ENCODE data around the gene RPL12.

RPL12 gene

DNA sequence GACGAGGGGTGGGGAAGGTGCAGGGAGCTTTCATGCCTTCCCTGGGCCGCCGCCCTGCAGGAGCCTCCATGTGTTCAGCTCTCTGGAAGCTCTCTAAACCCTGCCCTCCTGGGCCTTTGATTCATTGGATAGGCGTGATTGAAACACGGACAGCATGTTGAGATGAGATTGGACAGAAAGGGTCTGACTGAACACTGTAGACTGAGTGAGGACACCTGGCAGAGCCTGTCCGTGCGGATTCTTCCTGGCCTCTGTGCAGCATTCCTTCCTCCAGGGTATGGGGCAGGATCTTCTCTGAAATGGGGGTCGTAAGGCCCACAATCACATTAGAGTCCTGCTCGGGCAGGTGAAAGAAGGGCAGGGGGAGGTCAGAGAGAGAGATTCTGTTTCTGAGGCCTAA, 12.8 kb downstream of the RPL12 start:
- no peak for DNase-seq

DNA sequence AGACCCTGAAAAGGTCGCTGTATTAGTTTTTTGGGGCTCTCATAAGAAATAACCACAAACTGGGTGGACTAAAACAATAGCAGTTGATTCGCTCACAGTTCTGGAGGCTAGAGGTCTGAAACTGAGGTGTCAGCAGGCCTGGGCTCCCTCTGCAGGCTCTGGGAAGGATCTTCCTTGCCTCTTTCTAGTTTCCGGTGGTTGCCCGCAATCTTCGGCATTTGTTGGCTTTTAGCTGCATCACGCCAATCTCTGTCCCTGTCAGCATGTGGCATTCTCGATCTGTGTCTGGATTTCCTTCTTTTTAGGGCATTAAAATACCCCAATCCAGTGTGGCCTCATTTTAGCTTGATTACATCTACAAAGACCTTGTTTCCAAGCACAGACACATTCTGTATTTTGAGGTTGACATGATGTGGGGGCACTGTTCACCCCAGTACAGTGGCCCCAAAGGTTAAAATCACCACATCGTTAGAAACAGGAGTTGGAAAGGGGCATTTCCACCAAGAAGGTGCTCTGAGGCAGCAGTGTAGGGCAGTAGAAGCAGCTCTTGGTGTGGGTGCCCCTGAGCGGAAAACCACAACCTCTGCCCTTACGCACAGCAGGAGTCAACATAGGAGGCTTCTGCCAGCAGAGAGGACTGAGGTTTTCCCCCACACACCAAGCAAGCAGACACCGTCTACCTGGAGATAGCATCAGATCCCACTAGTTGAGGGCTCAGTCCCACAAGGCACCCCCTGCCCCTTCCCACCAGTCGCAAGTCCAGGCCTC, 13.5 kb downstream of the RPL12 start:
- DNase-seq = peak; percentile 42

DNA sequence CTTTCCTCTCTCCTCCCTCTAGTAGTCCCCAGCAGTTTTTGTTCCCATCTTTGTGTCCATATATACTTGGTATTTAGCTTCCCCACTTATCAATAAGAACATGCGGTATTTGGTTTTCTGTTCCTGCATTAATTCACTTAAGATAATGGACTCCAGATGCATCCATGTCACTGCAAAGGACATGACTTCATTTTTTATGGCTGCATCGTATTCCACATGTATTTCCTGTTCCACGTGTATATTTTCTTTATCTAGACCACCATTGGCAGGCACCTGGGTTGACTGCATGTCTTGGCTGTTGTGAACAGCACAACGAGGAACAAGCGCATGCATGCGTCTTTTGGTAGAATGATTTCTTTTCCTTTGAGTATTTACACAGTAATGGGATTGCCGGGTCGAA, 20.8 kb downstream of the RPL12 start:
- no peak for DNase-seq

DNA sequence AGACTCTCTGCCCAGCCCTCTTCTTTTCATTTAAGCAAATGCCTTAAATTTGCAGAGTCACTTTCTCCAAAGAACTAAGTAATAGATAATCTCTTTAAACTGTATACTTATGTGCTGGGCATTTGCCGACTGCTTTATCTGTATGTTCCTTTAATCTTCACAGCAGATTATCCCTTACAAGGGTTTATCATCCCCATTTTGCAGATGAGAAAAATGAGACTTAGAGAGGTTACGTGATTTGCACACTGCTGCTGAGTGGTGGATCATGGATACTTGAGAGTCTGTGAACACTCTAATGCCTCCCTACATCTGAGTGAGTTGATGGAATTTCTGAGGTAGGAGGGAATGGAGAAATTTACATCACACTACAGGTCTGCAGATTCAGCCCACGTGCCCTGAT, 22.9 kb downstream of the RPL12 start:
- DNase-seq = no peak

DNA sequence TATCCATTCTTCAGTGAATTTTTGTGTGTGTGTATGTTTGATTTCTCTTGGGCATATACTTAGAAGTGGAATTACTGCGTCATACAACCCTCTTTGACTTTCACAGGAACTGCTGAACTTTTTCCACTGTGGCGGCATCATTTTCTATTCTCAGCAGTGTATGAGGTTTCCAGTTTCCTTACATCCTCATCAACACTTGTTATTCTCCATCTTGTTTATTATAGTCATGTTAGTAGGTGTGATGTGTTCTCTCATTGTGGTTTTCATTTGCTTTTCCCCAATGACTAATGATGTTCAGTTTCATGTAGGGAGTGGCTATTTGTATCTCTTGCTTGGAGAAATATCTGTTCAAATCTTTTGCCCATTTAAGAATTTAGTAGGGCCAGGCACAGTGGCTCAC, 24.4 kb downstream of the RPL12 start:
- DNase-seq = no peak

DNA sequence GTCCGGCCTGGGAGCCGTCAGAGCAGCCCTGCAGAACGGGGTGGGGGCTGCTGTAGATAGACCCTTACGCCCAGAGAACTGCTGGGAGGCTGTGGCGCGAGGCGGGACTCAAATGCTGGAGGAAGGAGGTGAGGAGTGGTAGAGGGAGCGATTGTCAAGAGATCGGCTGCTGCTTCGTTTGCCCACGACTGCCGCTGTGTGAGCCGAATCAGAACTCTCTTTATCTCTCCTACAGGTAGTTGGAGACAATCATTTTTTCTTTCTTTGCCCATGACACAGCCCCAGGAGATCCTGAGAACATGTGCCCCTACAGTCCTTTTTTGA, 26.6 kb downstream of the RPL12 start:
- no peak for DNase-seq

DNA sequence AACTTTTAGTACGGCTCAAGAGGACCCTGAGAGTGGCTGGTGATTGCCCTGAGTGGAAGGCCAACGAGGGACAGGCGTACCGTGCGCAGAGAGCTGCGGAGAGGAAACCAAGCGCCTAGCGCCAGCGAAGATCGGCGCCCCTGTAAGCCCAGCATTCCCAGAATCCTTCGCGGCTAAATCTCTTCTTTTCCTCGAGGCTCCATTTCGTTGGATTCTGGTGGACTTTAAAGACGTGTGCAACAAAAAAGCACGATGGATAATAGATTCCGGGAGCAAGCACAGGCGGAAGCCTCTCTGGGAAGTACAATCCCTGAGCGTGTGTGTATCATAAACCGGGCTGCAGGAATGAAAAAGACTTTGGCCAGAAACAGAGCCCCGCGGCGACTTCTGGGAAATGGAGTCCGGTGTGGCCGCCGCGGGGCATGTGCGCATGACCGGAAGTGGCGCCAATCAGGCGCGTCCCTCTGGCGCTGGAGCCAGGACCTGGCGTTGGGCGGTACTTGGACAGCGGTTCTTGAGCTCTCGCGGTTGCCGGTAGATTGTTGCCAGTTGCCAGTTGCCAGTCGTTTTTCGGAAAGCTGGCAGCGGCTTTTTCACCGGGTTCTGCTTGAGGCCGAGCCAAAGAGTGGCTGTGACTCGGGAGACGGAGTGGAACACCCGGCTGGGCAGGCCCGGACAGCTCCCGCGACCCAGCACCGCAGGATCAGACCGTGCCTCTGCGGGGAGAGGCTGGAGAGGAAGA, 27.1 kb downstream of the RPL12 start, which contains the start of gene ZNF79:
Gene ZNF79 (plus strand): TSS at position 449 of the 742 bp plus-strand sequence. CDS start 406 bp downstream, outside the sequence.
- DNase-seq = peak; percentile 87

DNA sequence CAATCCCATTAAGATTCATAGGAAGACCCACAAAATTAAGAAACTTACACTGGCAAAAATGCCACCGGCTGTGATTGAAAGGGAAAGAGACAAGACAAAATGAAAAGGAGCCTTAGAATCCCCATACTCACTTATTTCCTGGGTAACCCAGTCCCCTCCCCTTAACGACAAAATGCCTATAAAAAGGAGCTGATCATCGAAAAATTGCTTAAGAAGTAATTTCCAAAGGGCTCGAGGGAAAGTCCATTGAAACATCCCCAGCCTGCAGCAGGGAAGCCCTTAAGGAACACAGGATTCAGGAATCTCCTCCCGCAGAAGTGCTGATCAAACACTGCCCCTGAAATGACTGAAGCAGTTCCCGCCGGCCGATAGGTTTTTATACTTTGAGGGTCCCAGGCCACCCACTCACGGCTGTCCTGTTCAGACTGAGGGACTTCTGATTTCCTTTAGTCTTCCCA, 27.7 kb downstream of the RPL12 start:
- no peak for DNase-seq

DNA sequence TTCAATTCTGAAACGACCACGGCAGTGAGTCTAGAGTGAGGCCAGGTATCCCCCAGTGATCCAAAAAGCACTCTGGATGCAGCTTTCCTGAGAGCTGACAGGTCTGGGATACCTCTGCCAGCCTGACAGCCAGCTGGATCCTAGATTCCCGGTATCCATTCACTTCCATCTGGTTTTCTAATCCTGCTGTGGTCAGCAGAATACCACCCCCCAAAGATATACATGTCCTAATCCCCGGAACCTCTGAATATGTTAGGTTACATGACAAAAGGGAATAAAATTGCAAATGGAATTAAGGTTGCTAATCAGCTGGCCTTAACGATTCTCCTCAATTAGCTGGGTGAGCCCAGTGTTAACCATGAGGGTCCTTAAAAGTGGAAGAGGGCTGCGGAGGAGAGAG, 28.4 kb downstream of the RPL12 start:
- DNase-seq = no peak

DNA sequence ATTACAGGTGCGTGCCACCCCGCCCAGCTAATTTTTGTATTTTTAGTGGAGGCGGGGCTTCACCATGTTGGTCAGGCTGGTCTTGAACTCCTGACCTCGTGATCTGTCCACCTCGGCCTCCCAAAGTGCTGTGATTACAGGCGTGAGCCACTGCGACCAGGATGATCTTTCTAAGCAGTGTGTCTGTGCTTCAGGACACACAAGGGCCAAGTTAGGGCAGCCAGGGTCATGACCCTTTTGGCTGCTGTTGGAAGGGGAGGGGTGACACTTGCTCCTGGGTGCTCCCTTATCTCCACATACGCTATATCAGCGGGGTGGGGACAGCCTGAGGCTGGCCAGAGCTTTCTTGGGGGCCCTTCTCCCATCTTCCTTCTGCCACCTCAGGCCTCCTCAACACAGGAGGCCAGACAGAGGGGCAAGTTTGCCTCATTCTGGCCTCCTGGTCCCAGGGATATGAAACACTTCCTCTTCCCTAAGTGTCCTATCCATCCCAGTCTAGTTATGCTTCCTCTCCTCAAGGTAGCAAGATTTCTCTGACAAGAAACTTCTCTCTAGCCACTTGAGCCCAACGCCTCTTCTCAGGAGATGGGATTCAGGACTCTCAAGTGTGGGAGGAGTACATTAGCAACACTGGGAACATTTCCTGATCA, 28.9 kb downstream of the RPL12 start:
- no peak for DNase-seq

DNA sequence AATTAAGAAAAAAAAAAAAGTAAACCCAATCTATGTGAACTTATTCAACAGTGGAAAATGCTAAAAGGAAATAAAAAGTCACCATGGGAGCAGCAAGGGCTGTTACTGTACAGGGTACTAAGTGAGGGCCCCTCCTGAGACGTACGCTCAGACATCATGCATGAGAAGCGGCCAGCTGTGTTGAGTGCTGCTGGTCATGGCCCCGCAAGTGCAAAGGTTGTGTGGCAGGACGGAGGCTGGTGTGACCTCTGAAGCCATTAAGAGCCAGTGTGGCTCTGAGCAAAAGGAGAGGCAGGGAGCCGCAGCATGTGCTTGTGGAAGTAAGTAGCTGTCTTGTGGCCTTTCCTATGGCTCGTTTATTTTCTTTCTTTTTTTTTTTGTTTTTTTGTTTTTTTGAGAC, 30.1 kb downstream of the RPL12 start:
- DNase-seq = no peak

DNA sequence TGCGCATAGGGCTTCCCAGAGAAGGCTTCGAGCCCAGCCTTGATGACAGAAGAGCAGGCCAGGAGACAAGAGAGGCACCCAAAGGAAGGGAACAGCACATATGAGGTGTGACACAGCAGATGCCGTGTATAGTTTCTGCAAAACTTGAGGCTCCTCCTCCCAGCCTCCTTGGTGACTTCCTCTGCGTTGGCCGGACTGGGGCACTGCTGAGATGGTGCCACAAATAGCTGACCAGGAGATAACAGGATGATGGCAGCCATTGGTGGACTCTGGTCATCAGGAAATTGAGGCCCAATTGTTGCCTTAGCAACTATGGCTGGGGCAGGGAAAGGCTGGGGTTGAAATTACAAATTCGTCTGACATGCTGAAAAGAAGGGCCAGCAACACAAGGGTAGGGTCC, 31.9 kb downstream of the RPL12 start:
- DNase-seq = no peak

DNA sequence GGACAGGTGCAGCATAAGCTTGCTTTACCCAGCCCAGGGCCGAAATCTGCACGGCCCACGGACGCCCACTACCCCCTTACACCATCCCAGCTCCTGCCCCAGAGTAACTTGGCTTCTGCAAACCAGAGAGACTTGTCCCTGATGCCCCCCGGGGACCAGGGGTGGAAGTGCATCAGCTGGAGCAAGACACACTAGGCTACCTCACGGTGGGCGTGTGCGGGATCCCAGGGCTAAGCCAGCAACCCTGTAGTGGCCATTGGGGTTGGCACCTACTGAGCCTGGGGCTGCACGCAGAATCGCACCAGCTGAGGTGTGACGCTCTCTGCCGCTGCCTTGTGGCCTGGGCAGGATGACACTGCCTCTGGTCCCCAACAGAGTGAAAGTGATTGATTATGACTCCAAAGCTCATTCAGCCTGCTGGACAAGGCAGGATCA, 33.2 kb downstream of the RPL12 start:
- DNase-seq = peak; percentile 20

DNA sequence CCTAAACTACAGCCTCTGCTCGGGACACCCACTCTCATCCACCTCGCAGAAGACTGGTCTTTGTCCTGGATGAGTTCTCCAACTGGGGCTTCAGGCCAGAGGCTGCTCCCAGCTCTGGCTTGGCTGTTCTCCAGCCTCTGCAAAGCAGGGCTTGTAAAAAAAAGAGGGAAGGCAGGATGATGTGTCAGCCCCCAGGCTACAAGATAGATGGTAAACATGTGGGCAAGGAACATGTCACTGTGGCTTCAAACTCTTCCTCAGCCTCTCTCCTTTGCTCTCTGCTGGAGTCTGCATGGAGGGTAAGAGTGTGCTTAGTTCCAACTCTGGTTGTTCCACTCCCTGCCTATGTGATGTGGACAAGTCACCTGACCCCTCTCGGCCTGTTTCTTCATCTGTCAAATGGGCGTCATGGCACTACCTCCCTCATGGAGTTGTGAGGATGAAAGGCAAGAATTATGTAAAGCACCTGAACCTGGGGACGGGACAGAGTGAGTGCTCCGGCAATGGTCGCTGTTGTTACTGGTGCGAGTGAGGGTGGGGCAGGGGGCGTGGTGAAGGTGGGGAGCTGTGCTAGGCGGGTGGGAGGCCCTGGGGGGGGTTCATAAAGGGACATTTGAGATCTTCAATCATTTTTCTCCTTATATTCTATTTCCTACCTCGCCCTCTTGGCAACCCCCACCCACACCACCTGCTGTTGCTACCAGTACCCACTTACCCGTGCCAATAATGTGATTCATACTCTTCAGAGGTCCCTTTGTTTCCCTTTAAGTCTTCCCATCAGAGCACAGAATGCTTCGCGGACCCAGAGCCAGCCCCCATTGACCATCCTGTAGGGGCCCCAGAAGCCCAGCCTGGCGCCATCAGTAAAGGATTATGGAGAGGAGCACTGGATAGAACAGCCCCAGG, 33.8 kb downstream of the RPL12 start:
- DNase-seq = no peak

DNA sequence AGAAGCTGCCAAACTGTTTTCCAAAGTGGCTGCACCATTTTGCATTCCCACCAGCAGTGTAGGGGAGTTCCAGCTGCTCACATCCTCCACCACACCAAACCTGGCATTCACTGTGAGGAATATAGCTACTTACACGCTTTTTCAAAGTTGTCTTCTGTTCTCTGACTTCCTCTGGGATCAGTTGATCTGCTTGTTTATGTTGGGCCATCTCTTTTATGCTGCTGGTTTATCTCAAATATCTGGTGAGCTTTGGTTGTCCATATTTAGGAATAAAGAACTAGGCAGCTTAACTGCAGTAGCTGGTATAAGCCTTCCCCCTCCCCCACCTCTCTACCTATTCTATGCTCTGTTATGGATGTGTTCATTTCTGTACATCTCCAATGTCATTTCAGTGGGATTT, 35.5 kb downstream of the RPL12 start:
- no peak for DNase-seq

DNA sequence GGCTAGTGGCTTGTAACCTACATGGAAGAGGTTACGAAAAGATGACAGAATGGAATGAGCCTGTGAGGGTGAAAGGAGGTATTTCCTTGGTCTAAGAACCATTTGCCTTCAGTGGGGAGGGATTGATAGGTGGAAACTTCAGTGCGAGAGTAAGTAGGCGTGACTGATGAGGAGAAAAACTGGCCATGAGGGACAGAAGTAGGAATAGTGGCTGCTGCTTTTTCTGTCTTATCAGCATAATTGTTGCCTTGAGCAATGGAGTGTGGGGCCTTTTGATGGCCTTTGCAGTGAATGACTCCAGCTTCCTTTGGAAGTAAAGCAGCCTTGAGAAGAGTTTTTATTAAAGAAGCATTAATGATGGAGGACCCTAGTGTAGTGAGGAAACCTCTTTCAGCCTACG, 36.1 kb downstream of the RPL12 start:
- DNase-seq = no peak

DNA sequence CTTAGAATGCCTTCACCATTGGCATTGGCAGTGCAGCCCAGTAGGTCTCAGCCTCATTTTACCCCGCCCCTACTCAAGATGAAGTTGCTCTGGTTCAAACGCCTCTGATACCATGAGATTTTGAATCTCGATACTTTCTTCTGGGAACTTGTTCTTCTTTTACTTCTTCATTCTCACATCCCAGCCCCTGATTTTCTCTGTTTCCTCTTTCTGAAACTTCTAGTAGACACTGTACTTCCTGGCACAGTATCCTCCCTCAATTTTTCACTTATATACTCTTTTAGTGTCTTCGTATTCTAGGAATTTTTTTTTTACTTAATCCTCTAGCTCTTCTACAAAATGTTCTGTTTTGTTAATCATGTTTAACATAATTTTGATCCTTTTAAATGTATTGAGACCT, 40.1 kb downstream of the RPL12 start:
- no peak for DNase-seq

DNA sequence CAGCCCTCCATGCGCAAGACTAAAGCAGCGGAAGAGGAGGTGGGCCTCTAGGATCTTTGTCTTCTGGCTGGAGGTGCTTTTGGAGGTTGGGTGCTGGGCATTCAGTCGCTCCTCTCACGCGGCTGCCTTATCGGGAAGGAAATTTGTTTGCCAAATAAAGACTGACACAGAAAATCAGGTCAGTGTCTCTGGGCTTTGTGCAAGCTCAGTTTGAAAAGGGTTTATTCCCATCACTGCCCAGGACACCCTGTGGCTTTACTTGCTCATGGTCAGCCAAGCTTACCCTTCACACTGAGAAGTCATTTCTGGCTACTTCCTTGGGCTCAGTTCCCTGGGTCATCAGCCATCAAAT, 43.7 kb downstream of the RPL12 start:
- DNase-seq = no peak

DNA sequence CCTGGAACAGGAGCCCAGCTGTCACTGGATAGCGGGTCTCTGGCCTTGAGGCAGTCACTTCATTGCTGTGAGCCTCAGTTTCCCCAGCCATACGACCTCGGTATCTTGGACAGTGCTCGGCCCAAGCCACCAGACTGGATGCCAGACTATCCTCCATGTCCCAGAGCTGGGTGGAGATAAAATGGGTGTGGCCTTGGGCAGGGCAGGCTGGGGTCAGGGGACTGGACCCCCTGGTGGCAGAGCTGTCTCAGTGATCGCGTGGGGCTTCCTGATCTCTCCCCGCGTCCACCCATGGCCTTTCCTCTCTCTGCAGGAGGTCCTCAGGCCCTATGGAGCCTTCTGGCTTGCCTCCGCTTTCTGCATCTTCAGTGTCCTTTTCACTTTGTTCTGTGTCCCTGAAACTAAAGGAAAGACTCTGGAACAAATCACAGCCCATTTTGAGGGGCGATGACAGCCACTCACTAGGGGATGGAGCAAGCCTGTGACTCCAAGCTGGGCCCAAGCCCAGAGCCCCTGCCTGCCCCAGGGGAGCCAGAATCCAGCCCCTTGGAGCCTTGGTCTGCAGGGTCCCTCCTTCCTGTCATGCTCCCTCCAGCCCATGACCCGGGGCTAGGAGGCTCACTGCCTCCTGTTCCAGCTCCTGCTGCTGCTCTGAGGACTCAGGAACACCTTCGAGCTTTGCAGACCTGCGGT, 44.3 kb downstream of the RPL12 start:
- no peak for DNase-seq

DNA sequence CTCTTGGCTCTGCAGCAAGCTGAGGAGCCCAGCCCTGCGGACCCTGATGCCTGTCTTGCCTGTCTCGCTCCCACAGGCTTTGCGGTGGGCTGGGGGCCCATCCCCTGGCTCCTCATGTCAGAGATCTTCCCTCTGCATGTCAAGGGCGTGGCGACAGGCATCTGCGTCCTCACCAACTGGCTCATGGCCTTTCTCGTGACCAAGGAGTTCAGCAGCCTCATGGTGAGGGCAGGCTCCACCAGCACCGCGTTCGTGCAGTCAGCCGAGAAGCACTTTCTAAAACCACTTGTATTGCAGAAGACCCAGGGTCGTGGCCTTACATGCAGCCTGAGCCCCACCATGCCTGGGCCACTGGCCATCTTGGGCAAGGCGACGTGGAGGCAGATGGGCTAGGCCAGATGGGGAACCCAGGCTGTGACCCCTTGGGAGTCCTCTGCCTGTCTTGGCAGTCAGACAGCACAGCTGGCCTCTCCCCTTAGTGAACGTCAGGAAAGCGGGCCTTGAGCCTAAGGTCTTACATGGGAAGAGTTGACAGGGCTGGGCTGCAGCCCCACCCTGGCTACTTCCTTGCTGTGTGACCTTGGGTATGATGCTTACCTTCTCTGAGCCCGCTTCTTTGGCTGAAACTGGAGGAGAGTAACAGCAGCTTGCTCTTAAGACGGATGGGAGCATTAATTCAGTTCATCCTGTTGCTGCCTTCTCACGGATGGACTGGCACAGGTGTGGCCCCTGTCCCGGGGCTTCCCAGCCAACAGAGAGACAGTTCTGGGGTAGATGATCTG, 45.7 kb downstream of the RPL12 start:
- DNase-seq = no peak

DNA sequence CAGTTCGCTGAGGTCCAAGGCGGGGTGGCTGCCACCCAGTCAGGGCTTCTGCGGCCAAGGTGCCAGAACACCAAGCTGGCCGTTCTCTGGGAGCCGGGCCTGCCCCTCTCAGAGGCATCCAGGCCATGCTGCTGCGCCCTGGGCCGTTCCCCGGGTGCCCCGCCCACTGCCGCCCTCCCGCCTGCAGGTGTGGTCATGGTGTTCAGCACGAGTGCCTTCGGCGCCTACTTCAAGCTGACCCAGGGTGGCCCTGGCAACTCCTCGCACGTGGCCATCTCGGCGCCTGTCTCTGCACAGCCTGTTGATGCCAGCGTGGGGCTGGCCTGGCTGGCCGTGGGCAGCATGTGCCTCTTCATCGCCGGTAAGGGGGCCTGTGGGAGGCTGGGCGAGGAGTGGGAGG, 46.6 kb downstream of the RPL12 start:
- no peak for DNase-seq
